Endothelial cell (in vitro differentiated cells): Measurements from ENCODE around the gene SV2B. TPM values are rescaled to one million over a fixed set of nuclear protein-coding genes. Genes with fewer than 3 reads are reported as not detected.

Source experiments
- DNase-seq: peaks from one replicate; pipeline ENCODE4 v3.0.0; 2021; ENCODE audit warnings: low spot score
- H3K27ac Mint-ChIP-seq: one replicate; pipeline ENCODE4 v1.8.0; 2021; ENCODE audit warnings: mixed read lengths, inconsistent platforms; ENCODE audit not compliant: unreplicated experiment
- H3K27me3 Mint-ChIP-seq: one replicate; pipeline ENCODE4 v1.8.0; 2021; ENCODE audit warnings: mild to moderate bottlenecking, moderate library complexity, mixed read lengths, inconsistent platforms; ENCODE audit not compliant: unreplicated experiment
- H3K36me3 Mint-ChIP-seq: one replicate; pipeline ENCODE4 v1.8.0; 2021; ENCODE audit warnings: mild to moderate bottlenecking, low read depth, mixed read lengths, inconsistent platforms; ENCODE audit not compliant: unreplicated experiment
- H3K4me1 Mint-ChIP-seq: one replicate; pipeline ENCODE4 v1.8.0; 2021; ENCODE audit warnings: mild to moderate bottlenecking, mixed read lengths, inconsistent platforms; ENCODE audit not compliant: unreplicated experiment
- H3K4me3 Mint-ChIP-seq: one replicate; pipeline ENCODE4 v1.8.0; 2021; ENCODE audit warnings: mild to moderate bottlenecking, mixed read lengths, inconsistent platforms; ENCODE audit not compliant: unreplicated experiment
- H3K9me3 Mint-ChIP-seq: one replicate; pipeline ENCODE4 v1.8.0; 2021; ENCODE audit warnings: mixed read lengths, inconsistent platforms; ENCODE audit not compliant: unreplicated experiment
- total RNA-seq: library from RNA; stranded (reverse); fragmentation: NEBNext Ultra II Directional; extraction: Animal tissue kit (Norgen Biotek cat#: 25700); gene quantifications from one replicate; pipeline ENCODE4 v1.2.1, GENCODE V29; 2021; ENCODE audit not compliant: unreplicated experiment
- TF ChIP-seq, protein P1 (sequence below): fragments of 200-600 bp; sonication (generic); IDR thresholded peaks from one replicate; pipeline ENCODE4 v1.5.0; 2021; ENCODE audit warnings: antibody characterized with exemption; ENCODE audit not compliant: unreplicated experiment

Gene SV2B
- total RNA-seq, 1 donor from 2014 or later, result 0.26 TPM

DNA sequence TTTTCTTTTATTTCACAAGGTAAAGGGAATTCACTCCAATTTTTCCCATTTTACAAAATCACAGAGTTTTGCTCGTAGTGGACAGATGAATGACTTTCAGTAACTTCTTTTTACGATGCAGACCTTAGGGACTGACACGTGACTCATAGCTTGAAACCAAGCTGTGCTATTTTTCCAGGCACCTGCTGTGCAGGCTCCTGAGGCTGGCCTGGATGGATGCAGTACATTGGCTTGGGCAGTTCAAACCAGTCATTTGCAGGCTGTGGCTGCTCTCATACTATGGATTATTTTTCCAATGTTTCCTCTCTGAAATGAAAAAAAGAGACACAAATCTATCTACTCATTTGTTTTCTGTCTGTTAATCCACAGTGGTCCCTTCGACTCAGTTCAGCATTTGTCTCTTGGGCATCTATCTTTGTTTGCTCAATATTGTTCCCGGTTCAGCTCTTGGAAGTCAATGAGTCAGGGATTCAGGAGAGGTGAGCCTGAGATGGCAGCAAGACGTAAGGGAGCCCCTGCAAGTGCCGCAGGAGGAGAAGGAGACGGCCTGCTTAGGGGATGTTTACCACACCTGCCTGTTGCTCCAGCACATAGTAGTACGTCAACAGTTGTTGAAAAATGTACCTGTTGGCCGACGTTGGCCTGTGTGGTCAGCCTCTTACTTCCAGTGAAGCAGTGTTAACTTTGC is 92.8 kb downstream of the SV2B start:
- Mint-ChIP-seq H3K27me3 (no peaks in the 10 kb centered on the region), H3K36me3 (no peaks in the 10 kb centered on the region), H3K4me1 (peaks cover under 1% of the 10 kb centered on the region), H3K4me3 (no peak overlapping the region), H3K27ac (no peak overlapping the region), H3K9me3 (no peaks in the 10 kb centered on the region)
- TF ChIP-seq, protein P1, sequence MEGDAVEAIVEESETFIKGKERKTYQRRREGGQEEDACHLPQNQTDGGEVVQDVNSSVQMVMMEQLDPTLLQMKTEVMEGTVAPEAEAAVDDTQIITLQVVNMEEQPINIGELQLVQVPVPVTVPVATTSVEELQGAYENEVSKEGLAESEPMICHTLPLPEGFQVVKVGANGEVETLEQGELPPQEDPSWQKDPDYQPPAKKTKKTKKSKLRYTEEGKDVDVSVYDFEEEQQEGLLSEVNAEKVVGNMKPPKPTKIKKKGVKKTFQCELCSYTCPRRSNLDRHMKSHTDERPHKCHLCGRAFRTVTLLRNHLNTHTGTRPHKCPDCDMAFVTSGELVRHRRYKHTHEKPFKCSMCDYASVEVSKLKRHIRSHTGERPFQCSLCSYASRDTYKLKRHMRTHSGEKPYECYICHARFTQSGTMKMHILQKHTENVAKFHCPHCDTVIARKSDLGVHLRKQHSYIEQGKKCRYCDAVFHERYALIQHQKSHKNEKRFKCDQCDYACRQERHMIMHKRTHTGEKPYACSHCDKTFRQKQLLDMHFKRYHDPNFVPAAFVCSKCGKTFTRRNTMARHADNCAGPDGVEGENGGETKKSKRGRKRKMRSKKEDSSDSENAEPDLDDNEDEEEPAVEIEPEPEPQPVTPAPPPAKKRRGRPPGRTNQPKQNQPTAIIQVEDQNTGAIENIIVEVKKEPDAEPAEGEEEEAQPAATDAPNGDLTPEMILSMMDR, result no peak
- no peak for DNase-seq

DNA sequence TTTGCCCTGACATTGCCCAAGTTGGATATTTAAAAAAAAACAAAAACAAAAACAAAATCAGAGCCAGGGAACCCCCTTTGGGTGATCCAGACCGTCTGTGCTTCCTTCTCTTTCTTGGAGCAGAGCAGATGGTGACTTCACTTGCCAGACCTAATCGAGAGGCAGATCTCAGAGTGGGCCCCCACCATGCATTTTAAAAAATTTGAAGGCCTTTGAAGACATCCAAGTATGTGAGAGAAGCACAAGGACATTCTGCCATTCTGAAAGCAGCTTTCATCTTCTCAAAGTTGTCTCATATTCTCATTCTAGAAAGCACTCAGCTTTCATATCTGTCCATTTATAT is 93.3 kb downstream of the SV2B start:
- Mint-ChIP-seq H3K36me3 (no peaks in the 10 kb centered on the region), H3K27me3 (no peaks in the 10 kb centered on the region), H3K27ac (no peak overlapping the region), H3K4me3 (no peak overlapping the region), H3K9me3 (no peaks in the 10 kb centered on the region), H3K4me1 (peaks cover 6% of the 10 kb centered on the region)
- DNase-seq, result no peak
- TF ChIP-seq, protein P1, result no peak

DNA sequence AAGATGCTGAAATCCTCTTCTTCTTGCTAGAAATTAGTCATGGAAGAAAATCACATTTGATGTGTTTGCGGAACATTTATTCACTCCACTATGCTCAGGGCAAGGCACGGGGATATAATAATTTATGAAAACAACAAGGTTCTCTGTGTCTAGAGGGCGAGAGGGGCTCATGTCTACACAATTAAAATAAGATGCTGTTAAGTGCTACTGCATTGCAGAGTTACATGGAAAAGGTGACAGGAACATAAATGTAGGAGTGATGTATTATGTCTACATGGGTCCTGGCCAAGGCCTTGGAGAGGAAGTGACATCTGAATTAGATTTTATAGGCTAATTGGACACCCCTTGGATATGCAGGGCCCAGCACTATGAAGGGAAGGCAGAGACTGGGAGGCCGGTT is 96.1 kb downstream of the SV2B start:
- Mint-ChIP-seq H3K36me3 (no peaks in the 10 kb centered on the region), H3K4me3 (no peak overlapping the region), H3K27ac (no peak overlapping the region), H3K27me3 (peaks cover 4% of the 10 kb centered on the region), H3K9me3 (no peaks in the 10 kb centered on the region), H3K4me1 (peaks cover 9% of the 10 kb centered on the region)
- TF ChIP-seq, protein P1, result no peak
- no peak for DNase-seq

DNA sequence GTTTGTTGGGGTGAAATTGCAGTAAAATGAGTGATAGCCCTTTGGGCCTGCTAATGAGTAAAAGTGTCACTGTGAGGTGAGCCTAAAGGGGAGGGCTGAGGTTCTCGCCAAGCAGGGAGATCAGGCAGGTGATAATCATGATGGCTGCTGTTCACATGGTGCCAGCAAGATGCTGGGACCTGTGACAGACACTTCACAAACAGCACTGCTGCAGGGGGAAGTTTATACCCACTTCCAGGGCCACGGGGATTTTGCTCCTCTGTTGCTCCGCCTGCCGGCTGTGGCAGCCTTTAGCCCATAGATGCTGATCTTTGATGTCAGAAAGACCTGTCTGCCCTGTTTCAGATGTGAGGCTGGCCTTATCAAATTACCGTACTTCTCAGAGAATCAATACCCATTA is 96.7 kb downstream of the SV2B start:
- Mint-ChIP-seq H3K4me3 (no peak overlapping the region), H3K4me1 (peaks cover 9% of the 10 kb centered on the region), H3K27ac (no peak overlapping the region), H3K36me3 (no peaks in the 10 kb centered on the region), H3K9me3 (no peaks in the 10 kb centered on the region), H3K27me3 (peaks cover 4% of the 10 kb centered on the region)
- DNase-seq, result no peak
- TF ChIP-seq, protein P1, result no peak

DNA sequence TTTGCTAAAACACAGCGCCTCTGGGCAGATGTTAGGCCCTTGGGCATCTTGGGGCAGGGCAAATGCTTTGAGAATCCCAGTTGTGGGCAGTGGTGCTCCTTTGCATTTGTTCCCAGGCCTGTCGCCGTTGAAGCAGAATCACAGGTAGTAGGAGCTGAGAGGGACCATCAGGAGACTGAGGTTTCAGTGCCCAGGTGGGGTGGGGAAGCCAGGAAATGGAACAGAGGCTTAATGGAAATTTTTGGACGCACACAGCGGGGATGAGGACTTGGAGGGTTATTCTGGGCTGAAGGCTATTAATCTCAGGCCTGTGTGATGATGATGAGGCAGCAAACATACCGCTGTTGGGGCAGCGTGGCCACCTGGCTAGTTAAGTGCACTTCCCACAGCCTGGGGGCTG is 99.5 kb downstream of the SV2B start:
- no peaks in the 10 kb centered on the region for H3K36me3 Mint-ChIP-seq
- H3K4me1 Mint-ChIP-seq, result peaks cover 10% of the 10 kb centered on the region
- no peak for DNase-seq
- H3K27ac Mint-ChIP-seq, result no peak overlapping the region
- H3K27me3 Mint-ChIP-seq, result peaks cover 6% of the 10 kb centered on the region
- H3K4me3 Mint-ChIP-seq, result no peak overlapping the region
- H3K9me3 Mint-ChIP-seq, result no peaks in the 10 kb centered on the region
- TF ChIP-seq, protein P1, result no peak
